Esophagus (tissue), 2 donors: ENCODE data around the gene MSI2. TPM values are rescaled to one million over a fixed set of nuclear protein-coding genes. Genes with fewer than 3 reads are reported as not detected.

Source experiments
- H3K27ac ChIP-seq, 2 donors: one replicate each; pipeline ENCODE4 v1.5.1; 2013; ENCODE audit warnings: low read depth in 2 of 2, mild to moderate bottlenecking in 2 of 2, inconsistent platforms in 1 of 2, low read length in 1 of 2, moderate library complexity in 1 of 2
- H3K27me3 ChIP-seq, 2 donors: one replicate each; pipeline ENCODE4 v1.6.1; 2013; ENCODE audit warnings: low read length in 2 of 2, control low read depth in 1 of 2, mild to moderate bottlenecking in 1 of 2; ENCODE audit not compliant: insufficient read depth in 2 of 2, control insufficient read depth in 1 of 2
- H3K36me3 ChIP-seq, 2 donors: one replicate each; pipeline ENCODE4 v1.6.1; 2013; ENCODE audit warnings: low read length in 1 of 2; ENCODE audit not compliant: control insufficient read depth in 2 of 2, insufficient read depth in 2 of 2
- H3K4me1 ChIP-seq, 2 donors: one replicate each; pipeline ENCODE4 v1.6.1; 2013; ENCODE audit warnings: low read length in 1 of 2; ENCODE audit not compliant: control insufficient read depth in 2 of 2, insufficient read depth in 2 of 2
- H3K4me3 ChIP-seq, 2 donors: one replicate each; pipeline ENCODE4 v1.5.1; 2013; ENCODE audit warnings: low read length in 2 of 2, mild to moderate bottlenecking in 2 of 2, low read depth in 1 of 2, moderate library complexity in 1 of 2
- H3K9me3 ChIP-seq, 2 donors: one replicate each; pipeline ENCODE4 v1.6.1; 2013; ENCODE audit warnings: mild to moderate bottlenecking in 2 of 2, low read depth in 1 of 2, low read length in 1 of 2, moderate library complexity in 1 of 2; ENCODE audit not compliant: control insufficient read depth in 2 of 2, insufficient read depth in 1 of 2
- whole genome bisulfite sequencing, 2 donors: extraction: QIAGEN DNeasy Blood & Tissue Kit; methylation state at CpG; one replicate each; pipeline ENCODE4 v1.1.7; 2013; 5-methylcytosine and 5-hydroxymethylcytosine counted together
- polyA plus RNA-seq, 2 donors: library from polyadenylated mRNA; stranded (reverse); fragments of 200-250 nt; gene quantifications; one replicate each; pipeline ENCODE4 v1.2.3, GENCODE V29; 2013
- donor health status: healthy with polysubstance abuse.
- donor health status: Bipolar disorder and iron deficiency.

Gene MSI2
- polyA plus RNA-seq, 2 donors, result 7.8 to 8.2 TPM

- H3K27ac ChIP-seq, result no peak overlapping the region
- H3K27me3 ChIP-seq, result no peaks in the 10 kb centered on the region
- H3K4me1 ChIP-seq, result no peaks in the 10 kb centered on the region
- H3K36me3 ChIP-seq, result no peaks in the 10 kb centered on the region
- WGBS, 2 donors, result 94% methylated on average over 4 of the region's 4 CpGs
- H3K9me3 ChIP-seq, result peaks cover 0 to 3% of the 10 kb centered on the region in 2 donors
- no peak overlapping the region for H3K4me3 ChIP-seq
Observed at GRCh38 chr17:57385975-57386374, 129.7 kb downstream of the MSI2 start.

- H3K27me3 ChIP-seq, result no peaks in the 10 kb centered on the region
- WGBS, 2 donors, result 99 to 100% methylated on average over 1 of the region's 1 CpG
- H3K9me3 ChIP-seq, result peaks cover 0 to 3% of the 10 kb centered on the region in 2 donors
- H3K4me3 ChIP-seq, result no peak overlapping the region
- no peak overlapping the region for H3K27ac ChIP-seq
- no peaks in the 10 kb centered on the region for H3K4me1 ChIP-seq
- H3K36me3 ChIP-seq, result no peaks in the 10 kb centered on the region
Observed at GRCh38 chr17:57387575-57387974, 131.3 kb downstream of the MSI2 start.

GRCh38 chr17:57388131-57388725 is 131.9 kb downstream of the MSI2 start:
- H3K36me3 ChIP-seq, result no peaks in the 10 kb centered on the region
- no peak overlapping the region for H3K4me3 ChIP-seq
- H3K27ac ChIP-seq, result no peak overlapping the region
- peaks cover 0 to 3% of the 10 kb centered on the region in 2 donors for H3K9me3 ChIP-seq
- WGBS, 2 donors, result 69 to 77% methylated on average over 5 of the region's 5 CpGs
- H3K4me1 ChIP-seq, result no peaks in the 10 kb centered on the region
- no peaks in the 10 kb centered on the region for H3K27me3 ChIP-seq

GRCh38 chr17:57389473-57389872 is 133.2 kb downstream of the MSI2 start:
- Histone ChIP-seq H3K4me1 (no peaks in the 10 kb centered on the region), H3K4me3 (no peak overlapping the region), H3K36me3 (no peaks in the 10 kb centered on the region), H3K27me3 (no peaks in the 10 kb centered on the region), H3K27ac (no peak overlapping the region), H3K9me3 (peaks cover 0 to 3% of the 10 kb centered on the region in 2 donors)
- WGBS, 2 donors, result 47 to 71% methylated on average over 2 of the region's 2 CpGs

GRCh38 chr17:57391076-57391825 is 134.9 kb downstream of the MSI2 start:
- H3K4me1 ChIP-seq, result no peaks in the 10 kb centered on the region
- peaks cover 0 to 3% of the 10 kb centered on the region in 2 donors for H3K9me3 ChIP-seq
- H3K27ac ChIP-seq, result no peak overlapping the region
- 83 to 84% methylated on average over 11 of the region's 11 CpGs for WGBS, 2 donors
- H3K4me3 ChIP-seq, result no peak overlapping the region
- H3K36me3 ChIP-seq, result no peaks in the 10 kb centered on the region
- H3K27me3 ChIP-seq, result no peaks in the 10 kb centered on the region

- no peaks in the 10 kb centered on the region for H3K4me1 ChIP-seq
- no peaks in the 10 kb centered on the region for H3K9me3 ChIP-seq
- no peak overlapping the region for H3K27ac ChIP-seq
- no peak overlapping the region for H3K4me3 ChIP-seq
- no peaks in the 10 kb centered on the region for H3K36me3 ChIP-seq
- WGBS, 2 donors, result 89 to 92% methylated on average over 11 of the region's 11 CpGs
- no peaks in the 10 kb centered on the region for H3K27me3 ChIP-seq
Observed at GRCh38 chr17:57391857-57392471, 135.6 kb downstream of the MSI2 start.

GRCh38 chr17:57393368-57393767 is 137.0 kb downstream of the MSI2 start:
- Histone ChIP-seq H3K4me3 (no peak overlapping the region), H3K36me3 (no peaks in the 10 kb centered on the region), H3K27ac (no peak overlapping the region), H3K4me1 (no peaks in the 10 kb centered on the region), H3K27me3 (no peaks in the 10 kb centered on the region), H3K9me3 (no peaks in the 10 kb centered on the region)
- 96 to 99% methylated on average over 6 of the region's 6 CpGs for WGBS, 2 donors

- no peaks in the 10 kb centered on the region for H3K9me3 ChIP-seq
- H3K4me1 ChIP-seq, result no peaks in the 10 kb centered on the region
- no peak overlapping the region for H3K27ac ChIP-seq
- WGBS, 2 donors, result 99 to 100% methylated on average over 2 of the region's 2 CpGs
- H3K36me3 ChIP-seq, result no peaks in the 10 kb centered on the region
- H3K27me3 ChIP-seq, result no peaks in the 10 kb centered on the region
- no peak overlapping the region for H3K4me3 ChIP-seq
Observed at GRCh38 chr17:57394375-57394774, 138.1 kb downstream of the MSI2 start.

GRCh38 chr17:57395721-57396321 is 139.5 kb downstream of the MSI2 start:
- H3K27me3 ChIP-seq, result no peaks in the 10 kb centered on the region
- WGBS, 2 donors, result 97 to 98% methylated on average over 2 of the region's 2 CpGs
- H3K9me3 ChIP-seq, result no peaks in the 10 kb centered on the region
- no peaks in the 10 kb centered on the region for H3K36me3 ChIP-seq
- no peak overlapping the region for H3K4me3 ChIP-seq
- H3K27ac ChIP-seq, result no peak overlapping the region
- no peaks in the 10 kb centered on the region for H3K4me1 ChIP-seq
